GM18520 (cell line): ENCODE results near the gene HDAC4.

Source experiments
- ATAC-seq: cut with Tn5 transposase; IDR thresholded peaks from one replicate; pipeline ENCODE4 v1.9.1; 2021; ENCODE audit not compliant: unreplicated experiment

HDAC4 gene

DNA sequence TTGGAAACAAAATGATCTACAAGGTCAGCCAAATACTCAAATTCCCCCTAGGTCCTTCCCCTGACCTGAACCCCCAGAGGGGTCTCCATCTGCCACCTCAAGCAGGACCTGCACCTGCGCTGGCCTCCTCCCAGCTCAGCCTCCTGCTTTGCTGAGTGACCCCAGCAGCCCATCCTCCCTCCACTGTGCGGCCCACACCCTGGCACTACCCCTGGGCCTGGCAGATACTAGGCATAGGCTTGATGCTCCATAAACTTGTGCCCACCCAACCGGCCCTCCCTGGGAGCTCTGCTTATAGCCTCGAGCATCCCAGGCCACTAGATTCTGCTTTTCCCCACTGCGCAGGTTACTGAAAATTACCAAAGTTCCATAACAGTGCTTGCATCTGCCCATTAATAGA, 156.2 kb downstream of the HDAC4 start:
- ATAC-seq = no peak

DNA sequence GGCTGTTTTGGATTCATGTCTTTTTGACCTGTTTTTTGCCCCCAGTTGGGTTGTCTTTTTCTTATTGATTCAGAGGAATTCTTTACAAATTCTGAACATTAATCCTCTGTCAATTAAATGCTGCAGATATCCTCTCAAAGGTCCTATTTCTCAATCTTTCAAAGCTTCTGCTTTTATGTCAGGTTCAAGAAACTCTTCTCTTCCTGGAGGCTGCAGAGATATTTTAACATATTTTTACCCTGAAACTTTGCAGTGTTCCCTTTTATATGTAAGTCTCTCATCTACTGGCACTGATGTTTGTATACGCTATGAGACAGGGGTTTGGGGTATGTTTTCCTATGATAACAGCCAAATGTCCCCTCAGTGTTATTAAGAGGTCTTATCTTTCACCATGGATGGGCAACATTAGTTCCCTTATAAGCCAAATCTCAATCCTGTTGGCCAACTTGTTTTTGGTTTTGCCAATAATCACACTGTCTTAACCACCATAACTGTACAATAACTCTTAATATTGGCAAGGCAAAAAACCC, 159.3 kb downstream of the HDAC4 start:
- ATAC-seq = no peak

- ATAC-seq = no peak
These were observed 160.4 kb downstream of the HDAC4 start for GRCh38 chr2:239240414-239240881.

DNA sequence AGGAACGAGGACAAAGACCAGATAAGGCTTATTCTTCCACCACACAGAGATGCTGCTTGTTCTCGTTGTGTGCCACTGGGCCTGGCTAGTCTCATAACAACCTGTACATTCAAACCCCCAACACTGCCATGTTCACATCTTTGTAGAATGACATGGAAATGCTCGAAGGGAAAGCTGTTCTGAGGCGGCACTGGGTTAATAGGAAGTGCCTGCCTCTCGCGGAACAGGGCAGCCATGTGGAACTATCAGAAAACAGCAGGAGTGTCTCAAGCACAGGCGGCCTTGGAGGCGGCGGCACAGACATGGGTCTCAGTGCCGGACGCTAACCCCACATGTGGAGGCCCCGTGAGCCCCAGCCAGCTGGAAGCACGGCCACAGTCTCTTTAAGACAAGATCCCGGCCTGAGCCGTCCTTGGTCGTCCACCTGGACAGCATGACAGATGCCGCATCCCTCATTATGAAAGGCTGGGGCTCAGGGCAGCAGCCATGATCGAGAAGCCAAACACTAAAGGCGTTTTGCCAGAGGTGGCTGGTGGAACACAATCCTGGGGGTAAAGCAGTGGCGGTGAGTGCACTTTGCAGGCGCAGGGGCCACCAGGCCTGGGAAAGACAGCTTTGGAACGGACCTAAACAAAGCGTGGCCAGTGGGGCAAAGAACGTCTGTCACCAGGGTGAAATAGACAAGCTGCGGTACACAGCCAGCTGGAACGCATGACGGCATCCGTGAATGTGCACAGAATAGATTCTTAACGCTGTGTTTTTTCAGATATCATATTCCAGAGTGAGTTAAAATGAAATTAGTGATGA, 161.0 kb downstream of the HDAC4 start:
- no peak for ATAC-seq

GRCh38 chr2:239238839-239239606, 161.8 kb downstream of the HDAC4 start:
- no peak for ATAC-seq

GRCh38 chr2:239238381-239238780, 162.4 kb downstream of the HDAC4 start:
- ATAC-seq = no peak

DNA sequence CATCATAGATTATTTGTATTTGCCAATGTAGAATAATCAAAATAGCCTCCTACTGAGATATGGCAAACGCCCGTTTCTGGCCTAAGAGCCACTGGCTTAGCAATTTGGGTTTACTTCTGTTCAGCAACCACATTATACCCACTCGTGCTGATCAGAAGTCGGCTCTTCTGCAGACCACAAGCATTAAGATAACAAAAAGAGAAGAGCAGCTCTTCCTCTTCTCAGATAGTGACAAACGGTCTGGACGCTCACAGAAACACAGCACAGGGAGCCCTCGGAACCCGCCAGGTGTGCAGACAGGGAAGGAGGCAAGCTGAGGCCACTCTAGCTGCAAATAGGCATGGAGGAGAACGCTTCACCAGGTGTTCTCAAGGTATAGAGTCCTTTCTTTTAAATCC, 164.0 kb downstream of the HDAC4 start:
- ATAC-seq = no peak

DNA sequence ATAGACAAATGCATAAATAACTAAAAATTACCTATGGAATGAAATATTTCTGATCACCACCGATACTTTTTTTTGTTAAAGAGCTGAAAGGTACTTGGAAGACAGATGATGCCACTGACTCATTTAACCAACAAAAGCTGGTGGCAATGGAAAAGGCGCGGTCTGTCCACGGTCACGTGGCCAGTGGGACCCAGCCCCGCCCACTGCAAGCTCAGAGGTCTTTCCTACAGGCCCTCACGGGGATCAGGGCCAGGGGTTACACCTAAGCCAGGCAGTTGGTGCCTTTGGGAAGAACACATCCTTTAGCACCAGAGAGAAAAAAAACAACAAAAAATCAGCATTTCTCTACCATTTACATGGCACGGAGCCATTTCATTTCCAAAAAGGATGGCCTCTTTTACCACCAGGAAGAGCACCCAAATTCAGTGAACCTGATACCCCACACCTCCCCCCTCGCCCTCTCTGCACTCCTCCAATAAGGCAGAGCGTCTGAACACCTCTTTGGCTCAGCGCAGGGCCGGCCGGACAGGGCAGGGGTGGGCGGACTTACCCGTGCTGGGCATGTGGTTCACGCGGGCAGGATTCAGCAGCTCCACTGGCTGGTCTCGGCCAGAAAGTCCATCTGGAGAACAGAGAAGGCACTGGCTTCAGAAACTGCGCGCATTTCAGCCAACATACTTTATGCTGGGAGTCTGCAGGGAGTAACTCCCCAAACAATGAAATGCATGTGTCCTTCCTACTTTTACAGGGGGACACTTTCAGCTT, 164.6 kb downstream of the HDAC4 start:
- no peak for ATAC-seq

GRCh38 chr2:239235311-239235710, 165.5 kb downstream of the HDAC4 start:
- no peak for ATAC-seq

GRCh38 chr2:239234191-239235175, 166.3 kb downstream of the HDAC4 start:
- no peak for ATAC-seq

DNA sequence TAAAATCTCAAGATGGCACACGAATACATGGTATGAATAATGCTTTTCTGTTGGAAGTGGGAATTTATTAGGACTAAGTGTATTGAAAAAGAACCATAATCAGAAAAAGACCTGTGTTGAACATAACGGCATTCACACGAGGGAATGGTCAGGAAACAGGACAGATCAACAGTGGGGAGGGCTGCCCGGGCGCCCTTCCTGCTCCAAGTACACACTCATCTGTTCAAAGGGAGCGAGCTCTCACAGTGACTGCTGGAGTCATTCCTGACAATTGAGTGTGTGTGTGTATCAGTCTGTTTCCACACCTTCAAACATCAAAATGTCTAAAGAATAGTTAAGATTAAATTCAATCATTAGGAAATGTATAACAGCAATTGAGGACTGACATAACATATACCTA, 167.2 kb downstream of the HDAC4 start:
- ATAC-seq = no peak

DNA sequence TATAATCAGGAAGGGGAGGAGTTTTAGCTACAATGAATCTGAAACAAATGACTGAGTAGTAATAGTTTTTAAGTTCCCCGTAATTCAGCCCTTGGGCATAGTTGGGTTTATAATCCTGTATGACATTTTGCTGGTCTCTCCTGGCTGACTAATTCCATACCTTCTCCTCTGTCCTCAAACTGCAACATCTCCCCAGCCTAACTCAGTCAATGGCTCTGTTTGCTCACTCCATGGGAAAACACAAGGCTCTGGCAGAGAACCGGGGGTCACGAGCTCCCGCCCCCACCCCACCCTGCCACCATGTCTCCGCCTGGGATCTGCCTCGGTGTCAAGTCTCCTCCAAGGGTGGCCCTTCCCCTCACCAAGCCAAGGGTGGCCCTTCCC, 168.6 kb downstream of the HDAC4 start:
- no peak for ATAC-seq

DNA sequence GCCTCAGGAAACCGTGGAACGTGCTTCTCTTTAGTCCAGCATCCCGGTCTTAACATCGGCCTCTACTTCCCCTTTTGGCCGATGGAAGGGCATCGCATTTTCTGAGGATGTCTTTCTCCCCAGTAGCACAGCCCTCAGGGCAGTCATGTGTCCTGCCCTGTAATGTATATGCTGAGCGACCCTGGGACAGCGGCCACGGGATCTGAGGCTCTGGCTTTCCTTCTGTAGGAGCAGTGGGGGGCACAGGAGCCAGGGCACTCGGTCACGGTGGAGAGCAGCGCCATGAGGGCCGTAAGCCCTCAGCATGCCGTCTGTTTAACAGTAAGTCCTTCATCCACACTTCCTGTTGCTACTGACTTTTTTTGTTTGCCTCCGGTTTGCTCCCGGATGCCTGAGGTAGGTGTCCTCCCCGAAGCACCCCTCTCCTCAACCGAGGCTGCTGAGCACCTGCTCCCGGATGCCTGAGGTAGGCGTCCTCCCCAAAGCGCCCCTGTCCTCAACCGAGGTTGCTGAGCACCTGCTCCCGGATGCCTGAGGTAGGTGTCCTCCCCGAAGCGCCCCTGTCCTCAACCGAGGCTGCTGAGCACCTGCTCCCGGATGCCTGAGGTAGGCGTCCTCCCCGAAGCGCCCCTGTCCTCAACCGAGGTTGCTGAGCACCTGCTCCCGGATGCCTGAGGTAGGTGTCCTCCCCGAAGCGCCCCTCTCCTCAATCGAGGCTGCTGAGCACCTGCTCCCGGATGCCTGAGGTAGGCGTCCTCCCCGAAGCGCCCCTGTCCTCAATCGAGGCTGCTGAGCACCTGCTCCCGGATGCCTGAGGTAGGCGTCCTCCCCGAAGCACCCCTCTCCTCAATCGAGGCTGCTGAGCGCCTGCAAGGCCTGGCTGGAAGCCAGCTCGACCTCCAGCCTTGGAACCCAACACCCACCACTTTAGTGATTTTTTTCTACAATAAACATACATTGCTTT, 169.3 kb downstream of the HDAC4 start:
- ATAC-seq = no peak

DNA sequence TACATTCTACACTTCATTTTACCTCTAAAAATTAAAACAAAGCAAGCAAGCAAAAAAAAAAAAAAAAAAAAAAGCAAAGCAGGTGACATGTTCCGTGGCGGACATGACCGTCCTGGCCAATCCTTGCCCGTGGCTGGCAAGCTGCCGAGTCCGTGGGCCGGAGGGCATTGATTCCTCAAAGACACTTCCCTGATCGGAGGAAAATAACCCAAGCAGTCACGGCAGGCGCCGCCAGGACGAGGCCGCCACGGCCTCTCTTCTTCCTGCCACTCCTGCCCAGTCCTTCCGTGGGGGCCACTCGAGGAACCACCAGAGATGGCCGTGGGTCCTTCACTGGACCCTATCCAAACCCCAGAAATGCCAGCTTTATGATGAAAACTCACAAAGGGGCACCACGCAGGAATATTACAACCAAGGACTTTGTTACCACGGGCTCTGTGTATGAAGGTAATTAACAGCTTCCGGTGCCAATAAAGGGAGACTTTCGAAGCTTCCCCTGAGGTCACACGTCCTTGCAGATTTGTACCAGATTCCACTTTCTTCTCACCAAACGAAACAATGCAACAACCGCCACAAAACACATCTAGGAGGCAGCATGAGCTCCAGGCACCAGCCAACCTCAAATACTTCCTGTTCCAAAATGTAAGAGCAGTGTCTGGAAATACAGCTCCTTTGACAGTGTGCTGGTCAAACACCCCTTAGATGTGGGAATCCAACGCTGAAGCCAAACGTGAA, 170.3 kb downstream of the HDAC4 start:
- no peak for ATAC-seq

- no peak for ATAC-seq
These were observed 171.1 kb downstream of the HDAC4 start for GRCh38 chr2:239229545-239230279.

DNA sequence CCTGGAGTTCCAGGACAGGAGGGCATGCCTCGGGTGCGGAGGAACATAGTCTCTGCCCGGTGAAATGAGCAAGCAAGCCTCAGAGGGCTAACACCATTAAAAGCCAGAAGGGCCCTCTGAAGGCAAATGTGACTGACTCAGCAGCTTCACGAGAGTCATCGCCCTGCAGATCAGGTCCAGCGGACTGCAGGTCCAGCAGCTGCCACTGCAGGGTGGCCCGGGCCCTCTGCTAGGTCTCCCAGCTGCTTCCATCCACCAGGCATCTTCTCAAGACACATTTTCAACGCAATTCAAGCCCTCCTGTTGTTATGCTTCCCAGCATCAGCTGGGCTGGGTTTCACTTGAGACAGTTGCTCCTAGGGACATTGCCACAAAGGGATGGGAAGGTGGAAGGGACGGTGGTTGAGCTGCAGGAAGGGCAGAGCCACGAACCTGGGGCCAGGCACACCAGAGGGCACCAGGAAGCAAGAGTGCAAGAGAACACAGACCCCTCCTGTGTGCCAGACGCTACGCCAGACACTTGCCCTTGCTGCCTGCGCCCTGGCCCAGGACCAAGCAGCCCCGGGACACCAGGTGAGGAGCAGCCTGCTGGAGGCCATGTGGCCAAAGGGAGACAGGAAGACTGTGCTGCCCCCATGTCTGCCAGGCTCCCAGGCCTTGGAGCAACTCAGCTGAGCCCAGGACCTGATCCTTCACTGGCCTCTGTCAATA, 173.0 kb downstream of the HDAC4 start:
- ATAC-seq = no peak
